MM.1S (cell line): ENCODE results near the gene IFT20.

ENCODE experiments used
- CTCF ChIP-seq: fragments of 300-600 bp; sonication (generic); IDR thresholded peaks from 2 replicates; pipeline ENCODE4 v1.5.1; 2016; ENCODE audit warnings: antibody characterized with exemption, low read length, mixed read lengths
- EZH2 ChIP-seq: fragments of 300-600 bp; sonication (generic); optimal IDR thresholded peaks from 2 replicates; pipeline ENCODE3; 2017; ENCODE audit warnings: low read depth, mild to moderate bottlenecking, antibody characterized with exemption, low read length, mixed read lengths
- EZH2phosphoT487 ChIP-seq: fragments of 300-600 bp; sonication (generic); IDR thresholded peaks from 2 replicates; pipeline ENCODE4 v1.6.1; 2018; ENCODE audit warnings: antibody characterized with exemption, low read length

- TF ChIP-seq EZH2 (no peak), CTCF (no peak), EZH2phosphoT487 (no peak)
These were observed 36.3 kb upstream of the IFT20 start, which contains the start of gene SARM1 for GRCh38 chr17:28371245-28372202.
